ENCODE data around the gene CBL.

Gene CBL

DNA sequence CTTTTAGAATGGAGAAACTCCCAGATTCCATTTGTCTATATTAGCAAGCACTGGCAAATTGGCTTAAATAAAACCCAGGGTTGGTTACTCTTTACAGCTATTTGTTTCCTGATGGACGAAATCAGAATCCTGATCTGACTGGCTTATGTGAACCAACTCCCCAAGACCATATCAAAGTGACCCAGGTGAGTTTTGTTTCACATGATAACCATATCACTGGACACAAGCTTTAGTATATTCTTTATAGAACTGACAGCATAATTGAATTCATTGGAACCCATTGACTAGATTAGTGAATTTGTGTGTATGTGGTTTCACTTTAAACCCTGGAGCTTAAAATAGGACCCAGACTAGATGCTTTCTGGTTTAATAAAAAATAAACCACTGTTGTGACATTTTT is 71.5 kb downstream of the CBL start:
- DNase-seq = no peak

DNA sequence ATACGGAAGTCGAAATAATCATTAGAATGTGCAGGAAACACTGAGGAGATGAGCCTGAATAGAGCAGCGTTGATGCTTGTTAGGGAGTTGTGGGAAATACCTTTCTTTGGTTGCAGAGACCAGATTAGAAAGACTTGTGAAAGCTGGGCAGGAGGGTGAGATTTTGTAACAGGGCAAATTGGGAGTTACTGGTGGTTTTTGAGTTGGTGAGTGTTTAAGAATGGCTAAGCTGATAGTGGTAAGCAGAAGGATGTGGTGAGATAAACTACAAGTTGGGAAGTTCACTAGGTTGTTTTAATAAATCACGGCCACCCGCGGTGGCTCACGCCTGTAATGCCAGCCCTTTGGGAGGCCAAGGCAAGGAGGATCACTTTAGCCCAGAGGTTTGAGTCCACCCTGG is 76.4 kb downstream of the CBL start:
- no peak for DNase-seq

DNA sequence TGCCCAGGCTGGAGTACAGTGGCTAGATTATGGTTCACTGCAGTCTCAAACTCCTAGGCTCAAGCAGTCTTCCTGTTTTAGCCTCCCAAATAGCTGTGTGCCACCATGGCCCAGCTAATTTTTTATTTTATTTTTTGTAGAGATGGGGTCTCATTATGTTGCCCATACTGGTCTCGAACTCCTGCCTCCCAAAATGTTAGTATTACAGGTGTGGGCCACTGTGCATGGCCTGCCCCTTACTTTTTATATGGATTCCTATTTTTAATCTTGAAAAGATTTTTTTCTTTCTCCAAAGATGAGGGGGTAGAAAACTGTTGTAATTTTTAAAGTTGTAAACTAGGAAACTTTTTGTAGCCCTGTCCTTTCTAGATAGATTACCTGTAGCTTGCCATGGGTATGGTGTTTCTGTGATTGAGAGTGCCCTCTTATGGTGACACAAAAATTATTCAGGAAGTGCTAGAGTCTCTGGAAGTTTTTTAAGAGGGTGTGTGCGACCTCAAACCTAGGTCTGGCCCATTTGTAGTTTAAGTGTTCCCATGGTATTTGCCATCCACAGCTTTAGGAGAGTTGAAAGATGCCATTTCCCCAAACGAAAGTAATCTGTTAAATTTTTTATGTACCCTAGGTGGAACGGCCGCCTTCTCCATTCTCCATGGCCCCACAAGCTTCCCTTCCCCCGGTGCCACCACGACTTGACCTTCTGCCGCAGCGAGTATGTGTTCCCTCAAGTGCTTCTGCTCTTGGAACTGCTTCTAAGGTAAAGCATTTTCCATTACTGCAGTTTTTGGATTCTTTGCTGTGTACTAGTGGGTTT is 78.4 kb downstream of the CBL start:
- DNase-seq = peak; percentile 4

DNA sequence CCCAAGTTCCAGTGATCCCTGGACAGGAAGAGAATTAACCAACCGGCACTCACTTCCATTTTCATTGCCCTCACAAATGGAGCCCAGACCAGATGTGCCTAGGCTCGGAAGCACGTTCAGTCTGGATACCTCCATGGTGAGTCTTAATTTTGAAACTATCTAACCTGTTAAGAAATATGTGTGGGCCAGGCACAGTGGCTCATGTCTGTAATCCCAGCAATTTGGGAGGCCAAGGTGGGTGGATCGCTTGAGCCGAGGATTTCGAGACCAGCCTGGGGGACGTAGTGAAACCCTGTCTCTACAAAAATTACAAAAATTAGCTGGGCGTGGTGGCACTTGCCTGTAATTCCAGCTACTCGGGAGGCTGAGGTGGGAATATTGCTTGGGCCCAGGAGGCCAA is 79.3 kb downstream of the CBL start:
- no peak for DNase-seq

DNA sequence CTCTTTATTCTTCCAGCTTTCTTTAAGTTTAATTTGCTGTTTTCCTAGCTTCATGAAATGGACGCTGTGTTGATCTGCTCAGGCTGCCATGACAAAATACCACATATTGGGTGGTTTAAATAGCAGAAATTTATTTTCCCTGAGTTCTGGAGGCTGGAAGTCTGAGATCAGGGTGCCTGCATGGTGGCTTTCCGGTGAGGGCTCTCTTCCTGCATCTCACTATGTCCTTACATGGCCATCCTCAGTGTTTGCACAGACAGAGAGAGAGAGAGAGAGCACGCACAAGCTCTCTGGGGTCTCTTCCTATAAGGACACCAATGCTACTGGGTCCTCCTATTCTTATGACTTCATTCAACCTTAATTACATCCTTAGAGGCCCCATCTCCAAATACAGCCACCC is 82.1 kb downstream of the CBL start:
- DNase-seq = no peak

DNA sequence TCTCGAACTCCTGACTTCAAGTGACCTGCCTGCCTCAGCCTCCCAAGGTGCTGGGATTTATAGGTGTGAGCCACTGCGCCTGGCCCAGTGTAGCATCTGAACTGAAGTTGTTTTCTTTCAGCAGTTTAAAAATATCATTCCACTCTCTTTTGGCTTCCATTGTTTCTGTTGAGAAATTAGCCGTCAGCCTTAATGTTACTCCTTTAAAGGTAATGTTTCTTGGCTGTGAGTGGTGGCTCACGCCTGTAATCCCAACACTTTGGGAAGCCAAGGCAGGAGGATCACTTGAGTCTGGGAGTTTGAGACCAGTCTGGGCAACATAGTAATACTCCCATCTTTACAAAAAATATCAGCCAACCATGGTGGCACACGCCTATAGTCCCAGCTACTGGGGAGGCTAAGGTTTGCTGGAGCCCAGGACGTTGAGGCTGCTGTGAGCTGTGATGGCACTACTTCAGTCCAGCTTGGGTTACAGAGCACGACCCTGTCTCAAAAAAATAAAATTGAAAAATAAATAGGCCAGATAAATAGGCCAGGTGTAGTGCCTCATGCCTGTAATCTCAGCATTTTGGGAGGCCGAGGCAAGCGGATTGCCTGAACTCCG is 84.9 kb downstream of the CBL start:
- DNase-seq = no peak

- no peak for DNase-seq
Observed at GRCh38 chr11:119293461-119293860, 87.3 kb downstream of the CBL start.

DNA sequence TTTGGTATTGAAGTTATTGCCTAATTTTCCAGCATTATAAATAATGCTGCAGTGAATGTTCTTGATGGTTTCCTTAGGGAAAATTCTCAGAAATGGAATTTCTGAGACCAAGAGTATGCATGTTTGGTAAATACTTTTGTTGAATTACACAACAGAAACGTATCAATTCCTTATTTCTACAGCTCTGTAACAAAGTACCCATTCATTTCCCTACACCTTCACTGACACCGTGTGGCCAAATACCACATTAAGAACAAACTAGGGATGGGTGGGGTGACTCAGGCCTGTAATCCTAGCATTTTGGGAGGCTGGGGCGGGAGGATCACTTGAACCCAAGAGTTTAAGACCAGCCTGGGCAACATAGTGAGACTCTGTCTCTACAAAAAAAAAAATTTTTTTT is 89.0 kb downstream of the CBL start:
- no peak for DNase-seq

GRCh38 chr11:119297938-119298337 is 91.8 kb downstream of the CBL start:
- no peak for DNase-seq

DNA sequence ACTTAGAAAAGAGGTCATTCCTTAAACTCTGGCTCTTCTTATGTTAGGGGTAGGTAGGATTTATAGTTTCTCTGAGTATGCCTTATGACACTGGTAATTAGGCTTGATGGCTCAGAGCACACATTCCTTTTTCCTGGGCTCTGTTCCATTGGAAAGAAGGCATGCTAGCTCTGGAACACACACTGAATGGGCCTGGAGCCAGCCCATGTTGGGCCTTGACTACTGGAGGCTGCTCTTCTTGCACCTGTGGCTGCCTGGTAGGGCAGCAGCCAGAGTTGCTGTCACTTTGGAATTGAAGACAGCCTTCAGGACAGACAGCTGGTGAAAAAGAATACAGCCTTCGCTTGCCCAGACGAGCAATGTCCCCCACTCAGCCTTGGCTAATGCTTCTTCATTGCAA is 92.6 kb downstream of the CBL start:
- DNase-seq = no peak

DNA sequence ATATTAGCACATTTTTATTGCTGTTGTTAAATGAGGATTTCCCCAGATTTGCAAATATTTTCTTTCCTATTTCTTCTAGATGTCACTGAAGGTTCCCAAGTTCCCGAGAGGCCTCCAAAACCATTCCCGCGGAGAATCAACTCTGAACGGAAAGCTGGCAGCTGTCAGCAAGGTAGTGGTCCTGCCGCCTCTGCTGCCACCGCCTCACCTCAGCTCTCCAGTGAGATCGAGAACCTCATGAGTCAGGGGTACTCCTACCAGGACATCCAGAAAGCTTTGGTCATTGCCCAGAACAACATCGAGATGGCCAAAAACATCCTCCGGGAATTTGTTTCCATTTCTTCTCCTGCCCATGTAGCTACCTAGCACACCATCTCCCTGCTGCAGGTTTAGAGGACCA is 93.3 kb downstream of the CBL start:
- no peak for DNase-seq

DNA sequence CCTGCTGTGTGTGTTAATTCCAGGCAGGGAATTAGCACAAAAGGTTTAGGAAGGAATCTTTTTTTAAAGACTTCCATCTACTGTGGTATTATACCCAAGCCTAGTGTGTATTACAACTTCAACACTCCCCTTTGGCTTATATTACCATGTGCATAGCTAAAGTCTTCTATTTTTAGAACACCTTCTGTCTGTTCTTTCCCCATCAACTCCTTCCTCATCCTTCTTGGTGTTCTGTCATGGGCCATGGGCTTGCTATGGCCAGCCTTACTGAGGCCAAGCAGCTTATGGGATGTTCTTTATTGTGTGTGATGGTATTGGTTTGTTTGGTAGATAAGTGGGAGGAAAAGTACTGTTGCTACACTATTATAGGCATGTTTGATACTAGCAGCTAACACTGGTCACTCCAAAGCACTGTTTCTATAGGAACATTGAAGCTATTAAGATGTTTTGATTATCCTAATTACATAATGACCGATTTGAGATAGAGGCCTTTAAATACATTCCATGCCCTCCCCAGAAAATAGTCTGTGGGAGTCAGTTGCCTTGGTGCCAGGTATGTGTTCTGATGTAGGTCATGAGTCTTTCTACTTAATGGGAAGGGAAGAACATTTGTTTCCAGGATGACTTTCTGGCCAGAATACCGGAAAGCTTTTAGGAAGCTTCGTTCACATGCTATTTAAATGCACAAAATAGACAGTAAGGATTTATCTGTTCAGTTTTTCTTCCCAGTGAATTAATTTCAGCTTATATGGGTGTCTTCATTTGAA is 94.2 kb downstream of the CBL start:
- no peak for DNase-seq

DNA sequence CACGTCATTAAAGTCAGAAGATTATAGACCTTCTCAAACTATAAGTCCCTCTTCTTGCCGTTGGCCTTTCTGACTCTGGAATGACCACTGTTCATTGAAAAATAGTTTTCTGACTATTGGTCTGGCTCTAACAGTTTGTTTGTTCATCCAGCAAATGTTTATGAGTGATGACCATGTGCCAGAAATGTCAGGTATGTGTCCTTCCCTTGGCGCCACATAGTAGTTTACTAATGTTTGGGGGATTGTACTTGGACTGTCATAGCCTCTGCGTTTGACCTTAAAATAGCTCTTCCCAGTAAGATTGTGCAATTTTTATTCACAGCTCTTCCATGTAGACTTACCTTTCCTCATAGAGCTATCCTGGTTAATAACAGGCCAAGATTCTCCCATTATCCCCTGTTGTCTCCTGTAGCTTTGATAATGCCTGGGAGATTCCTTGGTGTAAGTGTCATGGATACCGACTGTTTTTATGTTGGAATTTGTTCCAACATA is 97.1 kb downstream of the CBL start:
- DNase-seq = no peak

DNA sequence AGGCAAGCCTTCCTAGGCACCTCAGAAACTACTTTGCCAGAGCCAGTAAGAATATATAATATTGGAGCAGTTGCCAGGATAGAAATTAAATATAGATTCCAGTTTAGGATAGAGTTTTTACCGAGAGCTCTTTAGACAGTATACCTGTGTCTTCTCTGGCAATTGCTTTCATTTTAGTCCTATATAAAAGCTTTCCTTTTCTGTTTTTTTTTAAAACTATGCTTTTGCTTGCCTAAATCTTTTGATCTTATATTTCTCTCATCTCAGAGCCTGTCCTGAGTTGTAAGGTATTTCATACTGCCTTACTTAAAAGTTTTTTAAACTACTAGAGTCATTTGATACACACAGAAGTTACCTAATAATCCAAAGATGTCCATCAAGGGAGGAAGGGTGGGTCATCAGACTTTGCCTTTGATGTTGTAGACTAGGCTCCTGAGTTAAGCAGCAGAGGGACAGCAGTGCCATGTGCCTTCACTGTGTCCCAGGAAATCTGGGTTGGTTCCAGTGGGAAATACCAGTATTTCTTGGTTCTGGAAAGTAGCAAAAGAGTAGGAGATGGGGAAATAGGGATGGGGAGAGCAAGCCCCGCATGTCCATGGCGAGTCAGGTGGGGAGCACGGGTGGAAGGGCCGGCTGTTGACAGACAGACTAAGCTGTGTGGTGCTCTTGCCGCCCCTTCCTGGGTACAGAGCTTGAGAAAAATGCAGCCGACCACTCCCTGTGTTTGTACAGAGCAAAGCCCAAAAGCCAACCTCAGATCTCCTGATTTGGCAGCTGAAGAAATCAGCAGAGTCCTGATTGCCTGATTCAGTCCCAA is 99.6 kb downstream of the CBL start:
- no peak for DNase-seq

- DNase-seq = no peak
Observed at GRCh38 chr11:119306373-119306890, 100.3 kb downstream of the CBL start.

- DNase-seq = no peak
Observed at GRCh38 chr11:119307219-119307618, 101.1 kb downstream of the CBL start.

DNA sequence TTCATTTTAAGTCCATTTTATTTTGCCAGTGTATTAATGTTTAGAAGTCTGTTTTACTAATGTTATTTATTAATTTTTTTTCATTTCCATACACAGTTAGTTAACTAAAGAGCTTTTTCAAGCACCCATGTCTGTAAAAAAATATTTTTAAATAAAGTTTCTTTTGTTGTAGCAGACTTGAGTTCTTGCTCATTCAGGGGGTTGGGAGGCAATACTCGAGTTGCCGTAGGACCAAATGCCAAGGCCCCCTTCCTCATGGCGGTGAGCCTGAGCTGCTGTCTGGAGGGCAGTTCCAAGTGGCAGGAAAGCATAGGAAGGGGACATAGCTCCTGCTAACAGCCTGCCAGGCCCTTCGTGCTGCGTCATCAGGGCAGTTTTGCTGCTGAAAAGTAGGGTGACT is 101.8 kb downstream of the CBL start:
- DNase-seq = no peak

DNA sequence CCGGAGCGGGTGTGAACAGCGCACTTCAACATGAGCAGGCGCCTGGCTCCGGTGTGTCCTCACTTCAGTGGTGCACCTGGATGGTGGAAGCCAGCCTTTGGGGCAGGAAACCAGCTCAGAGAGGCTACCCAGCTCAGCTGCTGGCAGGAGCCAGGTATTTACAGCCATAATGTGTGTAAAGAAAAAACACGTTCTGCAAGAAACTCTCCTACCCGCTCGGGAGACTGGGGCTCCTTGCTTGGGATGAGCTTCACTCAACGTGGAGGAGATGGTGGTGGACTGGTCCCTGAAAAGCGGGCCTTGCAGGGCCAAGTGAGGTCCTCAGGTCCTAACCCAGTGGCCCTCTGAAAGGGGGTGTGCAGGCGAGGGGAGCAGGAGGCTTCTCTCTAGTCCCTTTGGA is 103.3 kb downstream of the CBL start:
- no peak for DNase-seq

GRCh38 chr11:119309953-119310681 is 104.0 kb downstream of the CBL start:
- no peak for DNase-seq

- DNase-seq = no peak
Observed at GRCh38 chr11:119310682-119311052, 104.5 kb downstream of the CBL start.

DNA sequence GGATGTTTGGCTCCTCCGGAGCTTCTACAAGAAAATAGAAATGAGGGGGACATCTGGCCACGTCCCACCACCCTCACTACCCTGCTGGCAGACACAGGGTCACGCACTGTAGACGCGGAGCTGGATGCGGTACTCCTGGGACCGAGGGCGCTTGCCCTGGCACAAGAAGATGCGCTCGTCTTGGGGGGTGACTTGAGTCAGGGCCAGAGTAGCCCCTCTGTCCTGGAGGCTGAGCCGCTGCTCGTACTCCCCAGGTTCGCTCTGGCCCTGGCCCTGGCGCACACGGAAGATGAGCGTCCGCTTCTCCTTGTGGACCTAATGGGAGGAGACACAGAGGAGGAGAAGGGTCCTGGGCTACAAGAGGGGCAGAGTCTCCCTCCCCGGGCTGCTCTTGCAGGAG is 108.6 kb downstream of the CBL start:
- DNase-seq = no peak
